Aorta (tissue), 5 donors: ENCODE measurements around the gene BRMS1L. TPM values are rescaled to one million over a fixed set of nuclear protein-coding genes. Genes with fewer than 3 reads are reported as not detected.

Source experiments
- ATAC-seq: fragments of 200-7000 bp; cut with Tn5 transposase; one replicate; pipeline ENCODE4 v1.9.1; 2022; ENCODE audit warnings: moderate library complexity; ENCODE audit not compliant: low FRiP score
- DNase-seq, 2 donors: peaks; one replicate each; pipeline ENCODE4 v3.0.0-alpha.2; 2020
- H3K27ac ChIP-seq, 2 donors: one replicate each; pipeline ENCODE4 v1.5.1; 2013; ENCODE audit warnings: low read length in 2 of 2, mild to moderate bottlenecking in 2 of 2, moderate library complexity in 2 of 2, control low read depth in 1 of 2, inconsistent platforms in 1 of 2, low read depth in 1 of 2
- H3K27me3 ChIP-seq, 2 donors: one replicate each; pipeline ENCODE4 v1.6.1; 2013; ENCODE audit warnings: control low read depth in 1 of 2, low read length in 1 of 2, mild to moderate bottlenecking in 1 of 2, moderate library complexity in 1 of 2; ENCODE audit not compliant: insufficient read depth in 2 of 2, control insufficient read depth in 1 of 2
- H3K36me3 ChIP-seq, 2 donors: one replicate each; pipeline ENCODE4 v1.6.1; 2013; ENCODE audit warnings: control low read depth in 1 of 2, low read length in 1 of 2, mild to moderate bottlenecking in 1 of 2; ENCODE audit not compliant: insufficient read depth in 2 of 2, control insufficient read depth in 1 of 2
- H3K4me1 ChIP-seq, 2 donors: one replicate each; pipeline ENCODE4 v1.6.1; 2013; ENCODE audit warnings: low read length in 2 of 2, control low read depth in 1 of 2, mild to moderate bottlenecking in 1 of 2, moderate library complexity in 1 of 2; ENCODE audit not compliant: insufficient read depth in 2 of 2, control insufficient read depth in 1 of 2
- H3K4me3 ChIP-seq, 2 donors: one replicate each; pipeline ENCODE4 v1.5.1; 2013; ENCODE audit warnings: low read length in 2 of 2, control low read depth in 1 of 2, mild to moderate bottlenecking in 1 of 2
- H3K9me3 ChIP-seq: one replicate; pipeline ENCODE4 v1.6.1; 2013; ENCODE audit warnings: mild to moderate bottlenecking, low read length; ENCODE audit not compliant: control insufficient read depth
- WGBS, 2 donors: extraction: QIAGEN DNeasy Blood & Tissue Kit; methylation state at CpG; one replicate each; pipeline ENCODE4 v1.1.7; 2013; 5-methylcytosine and 5-hydroxymethylcytosine counted together
- intact Hi-C, 2 donors: fragments of 100-400 bp; cut with DNase I; formaldehyde crosslinking; loops; one replicate each; pipeline versions ENCODE4 v1.14.2 to v1.15.0; 2022
- polyA plus RNA-seq, 2 donors: library from polyadenylated mRNA; stranded (reverse); fragments of 200-250 nt; gene quantifications; one replicate each; pipeline ENCODE4 v1.2.3, GENCODE V29; 2013
- total RNA-seq, 2 donors: library from RNA; stranded (reverse); fragmentation: NEBNext Ultra II Directional; extraction: Animal tissue kit (Norgen Biotek cat#: 25700); gene quantifications; one replicate each; pipeline ENCODE4 v1.2.1, GENCODE V29; 2021
- donor health status: healthy with polysubstance abuse.
- donor health status: Bipolar disorder and iron deficiency.
- donor health status: DM: no; HTN: no; CAD: no.
- donor health status: DM: no; HTN: no; CAD: no.
- donor health status: DM: yes; HTN: yes; CAD: no.

BRMS1L gene
- total and polyA plus RNA-seq, 4 donors, result 9.6 to 20.9 (median 14.2) TPM

DNA sequence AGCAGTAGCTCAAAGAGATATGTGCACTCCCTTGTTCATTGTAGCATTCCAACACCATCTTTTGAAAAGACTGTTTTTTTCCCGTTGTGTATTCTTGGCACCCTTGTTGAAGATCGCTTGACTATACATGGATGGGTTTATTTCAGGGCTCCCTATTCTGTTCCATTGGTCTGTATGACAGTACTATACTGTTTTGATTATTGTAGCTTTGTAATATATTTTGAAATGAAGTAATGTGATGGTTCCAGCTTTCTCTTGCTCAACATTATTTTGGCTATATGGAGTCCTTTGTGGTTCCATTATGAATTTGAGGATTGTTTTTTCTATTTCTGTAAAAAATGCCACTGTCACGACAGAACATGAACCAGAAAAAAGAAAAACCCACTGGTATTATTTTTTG, 25.7 kb downstream of the BRMS1L start:
- H3K36me3 ChIP-seq, result peaks cover 0 to 2% of the 10 kb centered on the region in 2 donors
- 98 to 100% methylated on average over 3 of the region's 3 CpGs for WGBS, 2 donors
- no peaks in the 10 kb centered on the region for H3K4me1 ChIP-seq
- H3K27me3 ChIP-seq, result no peaks in the 10 kb centered on the region
- DNase-seq, result no peak
- no peaks in the 10 kb centered on the region for H3K9me3 ChIP-seq
- intact Hi-C loops, result no loop called here
- no peak overlapping the region for H3K4me3 ChIP-seq
- no peak for ATAC-seq
- H3K27ac ChIP-seq, result no peak overlapping the region

DNA sequence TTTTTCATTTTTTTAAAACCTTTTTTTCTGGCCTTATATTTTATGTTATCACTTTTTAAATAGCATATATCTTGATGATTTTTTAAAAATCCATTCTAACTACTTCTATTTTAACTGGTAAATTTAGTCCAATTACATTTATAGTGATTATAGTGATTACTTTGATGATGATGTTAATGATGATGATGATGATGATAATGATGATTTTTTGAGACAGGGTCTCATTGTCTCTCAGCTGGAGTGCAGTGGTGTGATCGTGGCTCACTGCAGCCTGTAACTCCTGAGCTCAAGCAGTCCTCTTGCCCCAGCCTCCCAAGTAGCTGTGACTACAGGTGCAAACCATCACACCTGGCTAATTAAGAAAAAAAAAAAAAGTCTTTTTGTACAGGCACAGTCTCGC, 27.1 kb downstream of the BRMS1L start:
- WGBS, 2 donors, result 99 to 100% methylated on average over 2 of the region's 2 CpGs
- no peak for ATAC-seq
- H3K4me3 ChIP-seq, result no peak overlapping the region

DNA sequence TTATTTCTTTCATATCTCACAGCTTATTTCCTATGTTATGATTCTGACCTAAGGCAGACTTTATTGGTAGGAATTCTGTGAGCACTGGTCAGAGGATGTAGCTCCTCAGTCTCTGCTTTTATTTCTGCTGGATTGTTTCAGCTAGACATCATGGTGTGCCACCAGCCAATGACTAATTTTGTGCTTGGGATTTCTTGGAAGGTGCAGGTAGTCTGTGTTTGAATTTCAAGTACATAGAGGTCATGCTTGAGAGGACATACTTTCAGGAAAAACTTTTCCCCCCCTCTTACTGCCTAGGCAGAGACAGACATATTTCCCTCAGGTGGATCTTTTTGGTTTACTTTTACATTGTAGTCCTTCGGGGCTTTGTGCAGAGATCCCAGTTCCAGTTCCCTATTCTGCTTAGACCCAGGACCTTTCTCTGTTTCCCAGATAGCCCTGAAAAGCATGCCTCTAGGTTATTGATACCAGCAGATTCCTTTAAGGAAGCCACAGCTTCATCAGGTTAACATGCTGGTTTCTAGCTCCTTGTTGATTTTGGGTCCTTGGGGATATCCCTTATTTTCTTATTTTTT, 28.6 kb downstream of the BRMS1L start:
- ATAC-seq (no peak), DNase-seq (no peak)
- Histone ChIP-seq H3K27me3 (no peaks in the 10 kb centered on the region), H3K4me3 (no peak overlapping the region), H3K9me3 (no peaks in the 10 kb centered on the region), H3K36me3 (peaks cover 0 to 2% of the 10 kb centered on the region in 2 donors), H3K27ac (no peak overlapping the region), H3K4me1 (no peaks in the 10 kb centered on the region)
- WGBS, 2 donors, result 83 to 93% methylated on average over 1 of the region's 1 CpG
- intact Hi-C loops, result no loop called here

More for the DNA sequence above, 27.1 kb downstream of the BRMS1L start:
- DNase-seq, result no peak
- intact Hi-C loops, result no loop called here
- no peak overlapping the region for H3K27ac ChIP-seq
- no peaks in the 10 kb centered on the region for H3K4me1 ChIP-seq
- H3K36me3 ChIP-seq, result peaks cover 0 to 2% of the 10 kb centered on the region in 2 donors
- no peaks in the 10 kb centered on the region for H3K9me3 ChIP-seq
- H3K27me3 ChIP-seq, result no peaks in the 10 kb centered on the region

DNA sequence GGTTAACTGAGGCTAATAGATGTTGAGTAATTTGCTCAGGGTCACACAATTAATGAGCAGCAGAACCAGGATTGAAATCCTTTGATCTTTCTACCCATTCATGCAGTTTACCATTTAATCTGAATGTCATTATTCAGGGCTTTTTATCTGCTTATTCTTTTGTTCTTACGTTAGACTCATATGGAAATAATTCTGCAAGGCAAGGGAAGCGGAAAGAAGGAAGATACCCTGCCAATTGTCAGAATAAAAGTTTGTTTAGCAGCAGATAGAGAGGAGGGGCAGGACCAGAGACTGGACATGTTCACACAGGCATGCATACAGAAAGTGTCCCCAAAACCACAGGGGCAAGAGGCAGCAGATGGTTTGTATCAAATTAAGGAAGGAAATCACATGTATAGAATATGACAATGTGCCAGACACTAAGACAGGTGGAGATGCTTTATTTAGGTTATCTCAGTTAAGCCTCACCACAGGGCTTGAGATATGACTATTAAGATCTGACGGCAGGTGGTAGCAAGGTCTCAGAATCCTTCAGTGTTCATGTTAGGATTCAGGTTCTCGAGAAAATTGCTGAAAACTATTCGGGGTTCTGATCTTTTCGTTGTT, 29.8 kb downstream of the BRMS1L start:
- intact Hi-C loops, result no loop called here
- Histone ChIP-seq H3K4me1 (peaks cover 0 to 3% of the 10 kb centered on the region in 2 donors), H3K27ac (no peak overlapping the region), H3K4me3 (no peak overlapping the region), H3K36me3 (peaks cover 0 to 2% of the 10 kb centered on the region in 2 donors), H3K9me3 (no peaks in the 10 kb centered on the region), H3K27me3 (no peaks in the 10 kb centered on the region)
- 90 to 92% methylated on average over 6 of the region's 6 CpGs for WGBS, 2 donors
- no peak for DNase-seq
- ATAC-seq, result no peak

DNA sequence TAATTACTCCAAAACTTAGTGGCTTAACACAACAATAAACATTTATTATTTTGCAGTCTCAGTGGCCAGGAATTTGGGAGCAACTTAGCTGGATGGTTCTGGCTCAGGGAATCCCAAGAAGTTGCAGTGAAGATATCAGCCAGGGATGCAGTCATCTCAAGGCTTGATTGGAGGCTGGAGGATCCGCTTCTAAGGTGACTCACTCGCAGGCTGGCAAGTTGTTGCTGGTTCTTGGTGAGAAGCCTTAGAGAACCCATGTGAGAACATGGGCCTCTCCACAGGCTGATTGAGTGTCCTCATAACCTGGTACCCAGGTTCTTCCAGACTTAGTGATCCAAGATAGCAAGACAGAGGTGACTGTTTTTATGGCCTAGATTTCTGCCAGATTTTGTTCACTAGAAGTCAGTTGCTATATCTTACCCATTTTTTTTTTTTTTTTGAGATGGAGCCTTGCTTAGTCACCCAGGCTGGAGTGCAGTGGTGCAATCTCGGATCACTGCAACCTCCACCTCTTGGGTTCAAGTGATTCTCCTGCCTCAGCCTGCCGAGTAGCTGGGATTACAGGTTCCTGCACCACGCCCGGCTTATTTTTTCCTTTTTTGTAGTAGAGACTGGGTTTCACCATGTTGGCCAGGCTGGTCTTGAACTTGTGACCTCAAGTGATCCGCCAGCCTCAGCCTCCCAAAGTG, 32.5 kb downstream of the BRMS1L start:
- DNase-seq (no peak), ATAC-seq (no peak)
- intact Hi-C loops, result no loop called here
- no peak overlapping the region for H3K4me3 ChIP-seq
- H3K36me3 ChIP-seq, result peaks cover 0 to 4% of the 10 kb centered on the region in 2 donors
- no peak overlapping the region for H3K27ac ChIP-seq
- no peaks in the 10 kb centered on the region for H3K9me3 ChIP-seq
- H3K4me1 ChIP-seq, result peaks cover 0 to 3% of the 10 kb centered on the region in 2 donors
- WGBS, 2 donors, result 96 to 97% methylated on average over 7 of the region's 7 CpGs
- no peaks in the 10 kb centered on the region for H3K27me3 ChIP-seq

DNA sequence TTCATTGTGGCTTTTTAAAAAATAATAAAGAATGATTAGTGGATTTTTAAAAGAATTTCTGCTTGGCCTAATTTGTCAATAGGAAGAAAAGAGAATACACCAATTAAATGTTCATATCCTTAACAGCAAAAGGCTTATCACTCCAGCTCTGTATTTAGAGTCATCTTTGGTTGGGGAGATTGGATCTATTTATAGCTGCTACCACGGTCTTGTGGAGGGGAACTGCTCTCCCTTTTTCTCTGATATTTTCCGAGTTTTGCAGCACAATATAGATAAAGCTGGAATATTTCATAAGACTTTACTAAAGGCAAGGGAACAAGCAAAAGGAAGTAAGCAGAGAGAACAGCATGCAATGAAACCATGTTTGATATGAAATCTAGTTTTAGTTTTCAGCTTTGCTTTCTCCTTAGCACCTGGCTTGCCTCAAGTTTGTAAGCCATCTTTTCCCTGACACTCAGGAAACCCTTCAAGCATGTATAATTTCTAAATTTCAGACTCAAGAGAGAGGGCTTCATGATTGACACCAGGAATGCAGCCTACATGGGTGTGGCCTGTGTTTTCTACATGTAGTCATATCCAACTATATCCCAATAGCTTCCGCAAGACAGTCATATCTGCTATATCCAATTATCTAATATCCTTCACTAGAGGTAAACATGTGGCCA, 35.2 kb downstream of the BRMS1L start:
- no peak overlapping the region for H3K27ac ChIP-seq
- intact Hi-C loops, result no loop called here
- H3K4me3 ChIP-seq, result no peak overlapping the region
- peaks cover 0 to 4% of the 10 kb centered on the region in 2 donors for H3K36me3 ChIP-seq
- no peak for ATAC-seq
- no peak for DNase-seq
- H3K4me1 ChIP-seq, result peaks cover 0 to 3% of the 10 kb centered on the region in 2 donors
- no peaks in the 10 kb centered on the region for H3K9me3 ChIP-seq
- 41 to 44% methylated on average over 3 of the region's 3 CpGs for WGBS, 2 donors
- H3K27me3 ChIP-seq, result no peaks in the 10 kb centered on the region

DNA sequence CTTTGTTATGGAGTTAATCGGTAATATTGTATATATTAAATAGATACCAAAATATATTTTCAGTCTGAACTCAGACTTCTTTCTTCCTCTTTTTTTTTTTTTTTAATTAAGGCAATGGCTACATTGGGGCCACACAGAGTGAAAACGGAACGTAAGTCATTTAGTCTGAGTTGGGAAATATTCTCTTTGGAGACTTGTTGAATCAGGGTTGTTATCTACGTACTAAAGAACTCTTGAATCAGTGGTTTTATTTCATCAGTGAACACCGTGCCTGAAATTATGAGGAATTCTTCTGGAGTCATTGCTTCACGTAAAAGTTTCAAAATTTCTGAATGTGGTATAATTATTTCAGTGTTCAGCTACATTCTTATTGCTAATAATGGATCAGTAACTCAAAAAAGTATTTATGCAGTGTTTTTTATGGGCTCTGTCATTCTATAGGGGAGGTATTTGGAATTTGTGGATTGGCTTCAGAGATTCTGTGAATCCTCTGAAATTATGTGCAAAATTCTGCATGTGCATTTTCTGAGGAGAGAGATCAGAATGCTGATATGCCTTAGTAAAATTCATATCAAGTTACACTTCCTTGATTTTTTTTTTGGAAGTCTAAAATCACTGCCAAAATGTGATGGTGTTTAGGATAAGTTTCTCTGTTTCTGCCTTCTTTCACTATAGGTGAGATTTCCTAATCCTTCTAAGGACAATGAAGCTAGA, 39.6 kb downstream of the BRMS1L start:
- Histone ChIP-seq H3K9me3 (no peaks in the 10 kb centered on the region), H3K4me1 (no peaks in the 10 kb centered on the region), H3K4me3 (no peak overlapping the region), H3K27ac (no peak overlapping the region), H3K36me3 (peaks cover 0 to 2% of the 10 kb centered on the region in 2 donors), H3K27me3 (no peaks in the 10 kb centered on the region)
- ATAC-seq (no peak), DNase-seq (no peak)
- intact Hi-C loops, result loop anchor here in 1 of 2 donors (5.0 kb wide), 1 partner anchor 38 kb away; the partner anchor contains the start of gene BRMS1L
- 95 to 97% methylated on average over 6 of the region's 6 CpGs for WGBS, 2 donors

DNA sequence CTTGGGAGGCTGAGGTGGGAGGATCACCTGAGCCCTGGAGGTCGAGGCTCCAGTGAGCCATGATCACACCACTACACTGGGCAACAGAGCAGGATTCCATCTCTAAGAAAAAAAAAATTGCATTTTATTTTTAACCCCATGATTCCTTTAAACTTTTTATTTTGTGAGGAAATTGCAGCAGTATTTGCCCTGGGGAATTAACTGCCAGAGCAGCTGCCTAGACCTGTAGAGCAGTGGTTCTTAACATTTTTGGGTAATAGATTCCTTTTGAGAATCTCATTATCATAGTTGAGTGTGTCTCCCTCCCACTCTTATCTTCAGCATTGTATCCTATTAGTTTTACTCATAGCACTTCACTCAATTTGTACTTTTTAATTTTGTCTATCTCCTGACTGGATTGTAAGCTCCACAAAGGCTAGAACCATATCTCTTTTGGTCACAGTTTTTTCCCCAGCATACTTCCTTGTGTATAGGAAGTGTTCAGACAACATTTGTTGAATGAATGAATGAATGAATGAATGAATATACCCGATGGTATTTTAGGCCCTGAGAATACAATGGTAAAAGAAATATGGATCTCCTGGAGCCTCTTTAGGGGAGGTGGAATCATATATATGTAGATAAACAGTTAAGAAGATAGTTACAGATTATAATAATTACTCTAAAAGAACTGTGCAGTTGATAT, 40.6 kb downstream of the BRMS1L start:
- no peak for DNase-seq
- intact Hi-C loops, result loop anchor here in 1 of 2 donors (5.0 kb wide), 1 partner anchor 39 kb away; the partner anchor contains the start of gene BRMS1L
- H3K4me3 ChIP-seq, result no peak overlapping the region
- no peaks in the 10 kb centered on the region for H3K27me3 ChIP-seq
- H3K4me1 ChIP-seq, result no peaks in the 10 kb centered on the region
- H3K36me3 ChIP-seq, result peaks cover 0 to 2% of the 10 kb centered on the region in 2 donors
- H3K9me3 ChIP-seq, result no peaks in the 10 kb centered on the region
- peak overlapping the region in 1 of 2 donors; percentile 70 for H3K27ac ChIP-seq
- no peak for ATAC-seq
- WGBS, 2 donors, result 49 to 57% methylated on average over 2 of the region's 2 CpGs
